ENCODE measurements around the gene TUFT1. TPM values are rescaled to one million over a fixed set of nuclear protein-coding genes. Genes with fewer than 3 reads are reported as not detected.

The TUFT1 gene
- total RNA-seq, 2 experiments from 2014 or later = 0.06 to 0.13 TPM

GRCh38 chr1:151626740-151627334 lies 86.7 kb downstream of the TUFT1 start:
- DNase-seq (ENCODE audit: low spot score) = no peak
- CTCF ChIA-PET (ENCODE audit: unreplicated experiment) = no interaction called here
- H3K4me1 ChIP-seq (ENCODE audit: insufficient read depth, low read length, poor library complexity, severe bottlenecking) = no peaks in the 10 kb centered on the region
- H3K79me2 ChIP-seq (ENCODE audit: insufficient read depth, low read depth, low read length) = peaks cover 8% of the 10 kb centered on the region
- POLR2A ChIA-PET = no interaction called here
- peaks cover 6% of the 10 kb centered on the region for H3K36me3 ChIP-seq (ENCODE audit: insufficient read depth, low read length)
- TF ChIP-seq EZH2phosphoT487 (IDR thresholded peaks at IDR 0.05; ENCODE audit: borderline replicate concordance, low read depth, low read length) = no peak
- TF ChIP-seq CTCF (conservative IDR thresholded peaks at IDR 0.05; ENCODE audit: low read length) = no peak
- intact Hi-C loops (cut with micrococcal nuclease; ENCODE audit: unreplicated experiment) = no loop called here
- H3K27ac ChIP-seq (ENCODE audit: low read depth, low read length, poor library complexity, severe bottlenecking) = no peak overlapping the region
- no peaks in the 10 kb centered on the region for H3K9me2 ChIP-seq (ENCODE audit: insufficient read depth, low read length)
- no peak overlapping the region for H3K4me3 ChIP-seq (ENCODE audit: low read depth, low read length, poor library complexity, severe bottlenecking)
- no peaks in the 10 kb centered on the region for H3K9me3 ChIP-seq (ENCODE audit: low read length)
- BruUV-seq (replicated peaks) = no TSS peak
- no peaks in the 10 kb centered on the region for H4K20me1 ChIP-seq (ENCODE audit: insufficient read depth, low read length)
- H3K4me2 ChIP-seq (ENCODE audit: low read length) = no peak overlapping the region
- H2AFZ ChIP-seq (ENCODE audit: low read length) = no peak overlapping the region

DNA sequence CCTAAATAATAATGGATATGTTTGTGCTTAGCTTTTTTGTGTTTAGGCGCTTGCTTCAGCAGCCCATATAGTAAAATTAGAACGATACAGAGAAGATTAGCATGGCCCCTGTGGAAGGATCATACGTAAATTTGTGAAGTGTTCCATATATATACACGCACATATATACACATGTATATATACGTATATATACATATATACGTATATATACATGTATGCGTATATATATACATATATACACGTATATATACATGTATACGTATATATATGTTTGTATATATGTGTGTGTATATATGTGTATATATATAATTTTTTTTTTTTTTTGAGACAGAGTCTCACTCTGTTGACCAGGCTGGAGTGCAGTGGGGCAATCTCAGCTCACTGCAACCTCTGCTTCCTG lies 89.2 kb downstream of the TUFT1 start:
- intact Hi-C loops (cut with micrococcal nuclease; ENCODE audit: unreplicated experiment) = no loop called here
- no peak for DNase-seq (ENCODE audit: low spot score)
- no peak for TF ChIP-seq CTCF (conservative IDR thresholded peaks at IDR 0.05; ENCODE audit: low read length)
- no peak for TF ChIP-seq EZH2phosphoT487 (IDR thresholded peaks at IDR 0.05; ENCODE audit: borderline replicate concordance, low read depth, low read length)
- peaks cover 6% of the 10 kb centered on the region for H3K36me3 ChIP-seq (ENCODE audit: insufficient read depth, low read length)
- peaks cover 8% of the 10 kb centered on the region for H3K79me2 ChIP-seq (ENCODE audit: insufficient read depth, low read depth, low read length)
- no peaks in the 10 kb centered on the region for H3K9me3 ChIP-seq (ENCODE audit: low read length)
- H2AFZ ChIP-seq (ENCODE audit: low read length) = no peak overlapping the region
- no TSS peak for BruUV-seq (replicated peaks)
- H3K27ac ChIP-seq (ENCODE audit: low read depth, low read length, poor library complexity, severe bottlenecking) = no peak overlapping the region
- ChIA-PET POLR2A (interaction anchor here (0.6 kb wide), 1 partner anchor 134 kb away, joined by 5 read pairs; the partner anchor contains the start of gene MRPL9), CTCF (ENCODE audit: unreplicated experiment) (no interaction called here)
- no peak overlapping the region for H3K4me2 ChIP-seq (ENCODE audit: low read length)
- no peaks in the 10 kb centered on the region for H3K9me2 ChIP-seq (ENCODE audit: insufficient read depth, low read length)
- H3K4me3 ChIP-seq (ENCODE audit: low read depth, low read length, poor library complexity, severe bottlenecking) = no peak overlapping the region
- H4K20me1 ChIP-seq (ENCODE audit: insufficient read depth, low read length) = no peaks in the 10 kb centered on the region
- H3K4me1 ChIP-seq (ENCODE audit: insufficient read depth, low read length, poor library complexity, severe bottlenecking) = no peaks in the 10 kb centered on the region

Small RNAs within 50 kb of the gene (microRNA-seq; reads per million reads assigned to microRNA genes)
- not detected for gene MIR554 (ENCODE audit: borderline replicate concordance)

Small RNAs within 50 kb of the gene (small RNA-seq; reads per million reads assigned to genes)
- gene MIR554 = not detected
- gene RF00405 = not detected
- gene RNU6-1062P = not detected

Other genes starting within 250 kb of the TUFT1 start
- gene PI4KB, start 212.9 kb upstream of the TUFT1 start, total RNA-seq (2014; rRNA removed; shearing (Covaris generic)) = 36.9 and 38.0 TPM in 2 replicates
- 50.6 and 60.4 TPM in 2 replicates for gene PI4KB, start 212.9 kb upstream of the TUFT1 start, total RNA-seq (2022)
- gene RFX5, start 193.1 kb upstream of the TUFT1 start, total RNA-seq (2014; rRNA removed; shearing (Covaris generic)) = 99.7 and 122 TPM in 2 replicates
- gene RFX5, start 193.1 kb upstream of the TUFT1 start, total RNA-seq (2022) = 115 and 131 TPM in 2 replicates
- not detected in 2 replicates for gene SELENBP1, start 167.6 kb upstream of the TUFT1 start, total RNA-seq (2014; rRNA removed; shearing (Covaris generic))
- not detected in 2 replicates for gene SELENBP1, start 167.6 kb upstream of the TUFT1 start, total RNA-seq (2022)
- 230 and 301 TPM in 2 replicates for gene PSMB4, start 140.7 kb upstream of the TUFT1 start, total RNA-seq (2014; rRNA removed; shearing (Covaris generic))
- gene PSMB4, start 140.7 kb upstream of the TUFT1 start, total RNA-seq (2022) = 240 and 242 TPM in 2 replicates
- gene POGZ, start 80.8 kb upstream of the TUFT1 start, total RNA-seq (2014; rRNA removed; shearing (Covaris generic)) = 47.7 and 72.0 TPM in 2 replicates
- gene POGZ, start 80.8 kb upstream of the TUFT1 start, total RNA-seq (2022) = 118 and 130 TPM in 2 replicates
- gene CGN, start 28.9 kb upstream of the TUFT1 start, total RNA-seq (2014; rRNA removed; shearing (Covaris generic)) = 1.7 and 2.5 TPM in 2 replicates
- gene CGN, start 28.9 kb upstream of the TUFT1 start, total RNA-seq (2022) = 5.5 TPM in 2 replicates
- 13.5 and 16.4 TPM in 2 replicates for gene SNX27, start 71.7 kb downstream of the TUFT1 start, total RNA-seq (2014; rRNA removed; shearing (Covaris generic))
- gene SNX27, start 71.7 kb downstream of the TUFT1 start, total RNA-seq (2022) = 31.6 and 32.0 TPM in 2 replicates
- not detected in 2 replicates for gene CELF3, start 176.5 kb downstream of the TUFT1 start, total RNA-seq (2014; rRNA removed; shearing (Covaris generic))
- not detected in 2 replicates for gene CELF3, start 176.5 kb downstream of the TUFT1 start, total RNA-seq (2022)
- not detected in 2 replicates for gene RIIAD1, start 181.2 kb downstream of the TUFT1 start, total RNA-seq (2014; rRNA removed; shearing (Covaris generic))
- gene RIIAD1, start 181.2 kb downstream of the TUFT1 start, total RNA-seq (2022) = not detected in 2 replicates
- 98.6 and 101 TPM in 2 replicates for gene MRPL9, start 223.2 kb downstream of the TUFT1 start, total RNA-seq (2014; rRNA removed; shearing (Covaris generic))
- 99.3 and 107 TPM in 2 replicates for gene MRPL9, start 223.2 kb downstream of the TUFT1 start, total RNA-seq (2022)